OCI-LY1 (cell line): ENCODE results near the gene KIF25.

Experiments
- H2AFZ ChIP-seq: fragments of 200-600 bp; sonication (generic), shearing (Covaris generic); 2 replicates; pipeline ENCODE4 v1.6.0; 2014; ENCODE audit warnings: antibody characterized with exemption, mild to moderate bottlenecking, low read length
- H3F3A ChIP-seq: fragments of 200-600 bp; sonication (generic), shearing (Covaris generic); 2 replicates; pipeline ENCODE4 v1.6.0; 2014; ENCODE audit warnings: mild to moderate bottlenecking, antibody characterized with exemption, low read length, moderate library complexity; ENCODE audit not compliant: insufficient read depth
- H3K27ac ChIP-seq: fragments of 200-600 bp; sonication (generic); 2 replicates; pipeline ENCODE4 v1.5.1; 2014; ENCODE audit warnings: low read length, mixed run types, mild to moderate bottlenecking, low read depth; ENCODE audit not compliant: poor library complexity, severe bottlenecking
- H3K27me3 ChIP-seq: fragments of 200-600 bp; sonication (generic); 2 replicates; pipeline ENCODE4 v1.6.0; 2014; ENCODE audit warnings: antibody characterized with exemption, mild to moderate bottlenecking, low read length, moderate library complexity; ENCODE audit not compliant: insufficient read depth
- H3K36me3 ChIP-seq: fragments of 200-600 bp; sonication (generic); 2 replicates; pipeline ENCODE4 v1.6.1; 2014; ENCODE audit warnings: mild to moderate bottlenecking, antibody characterized with exemption, low read length, moderate library complexity, mixed read lengths; ENCODE audit not compliant: insufficient read depth
- H3K4me1 ChIP-seq: fragments of 200-600 bp; sonication (generic); 2 replicates; pipeline ENCODE4 v1.5.1; 2014; ENCODE audit warnings: mild to moderate bottlenecking, low read length, moderate library complexity; ENCODE audit not compliant: insufficient read depth, severe bottlenecking
- H3K4me2 ChIP-seq: fragments of 200-600 bp; sonication (generic), shearing (Covaris generic); 2 replicates; pipeline ENCODE4 v1.6.1; 2014; ENCODE audit warnings: low read length
- H3K4me3 ChIP-seq: fragments of 200-600 bp; sonication (generic); 2 replicates; pipeline ENCODE4 v1.5.1; 2014; ENCODE audit warnings: low read length, low read depth, mild to moderate bottlenecking, mixed read lengths; ENCODE audit not compliant: poor library complexity, severe bottlenecking
- H3K79me2 ChIP-seq: fragments of 200-600 bp; shearing (Covaris generic); 2 replicates; pipeline ENCODE4 v1.6.1; 2016; ENCODE audit warnings: mixed run types, low read length, mixed read lengths; ENCODE audit not compliant: insufficient read depth
- H3K9ac ChIP-seq: fragments of 200-600 bp; sonication (generic), shearing (Covaris generic); 2 replicates; pipeline ENCODE4 v1.6.1; 2014; ENCODE audit warnings: mild to moderate bottlenecking, low read length, mixed read lengths
- H3K9me2 ChIP-seq: fragments of 200-600 bp; sonication (generic), shearing (Covaris generic); 2 replicates; pipeline ENCODE4 v1.6.1; 2014; ENCODE audit warnings: low read depth, mild to moderate bottlenecking, low read length, mixed read lengths
- H3K9me3 ChIP-seq: fragments of 200-600 bp; shearing (Covaris generic); 2 replicates; pipeline ENCODE4 v1.6.1; 2014; ENCODE audit warnings: low read length, mixed read lengths
- H4K20me1 ChIP-seq: fragments of 200-600 bp; sonication (generic), shearing (Covaris generic); 2 replicates; pipeline ENCODE4 v1.6.0; 2016; ENCODE audit warnings: mild to moderate bottlenecking, low read length; ENCODE audit not compliant: insufficient read depth
- CTCF ChIP-seq: fragments of 200-600 bp; sonication (generic), shearing (Covaris generic); IDR thresholded peaks from 2 replicates; pipeline ENCODE4 v1.5.1; 2017; ENCODE audit warnings: mild to moderate bottlenecking, antibody characterized with exemption, low read length, moderate library complexity, mixed read lengths
- EZH2 ChIP-seq: fragments of 200-600 bp; sonication (generic), shearing (Covaris generic); IDR thresholded peaks from 2 replicates; pipeline ENCODE4 v1.8.0; 2017; ENCODE audit warnings: borderline replicate concordance, mixed run types, mild to moderate bottlenecking, antibody characterized with exemption, low read length, moderate library complexity, mixed read lengths

The KIF25 gene

DNA sequence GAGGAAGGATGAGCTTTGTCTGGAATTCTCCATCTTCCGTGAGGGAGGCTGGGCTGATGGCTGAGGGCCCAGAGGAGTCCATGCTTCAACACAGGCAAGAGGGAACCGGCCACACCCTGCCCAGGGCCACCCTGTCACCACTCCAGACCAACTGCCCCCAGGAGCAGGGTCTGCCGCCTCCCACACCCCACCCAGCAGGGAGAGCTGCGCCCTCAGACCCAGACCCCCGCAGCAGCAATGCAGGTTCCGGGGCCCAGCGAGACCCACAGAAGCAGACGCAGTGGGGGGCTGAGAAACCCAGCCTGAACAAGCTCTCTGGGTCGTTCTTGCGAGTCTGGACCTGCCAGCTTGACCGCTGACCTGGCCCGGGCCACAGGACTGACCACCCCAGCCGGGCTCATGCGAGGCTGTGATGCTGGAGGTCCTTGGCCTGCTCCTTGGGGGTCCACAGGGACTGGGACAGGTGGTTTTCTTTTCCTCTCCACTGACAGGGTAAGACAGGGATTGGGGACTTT is 56.5 kb downstream of the KIF25 start:
- H3K36me3 ChIP-seq = no peaks in the 10 kb centered on the region
- H3K27ac ChIP-seq = no peak overlapping the region

DNA sequence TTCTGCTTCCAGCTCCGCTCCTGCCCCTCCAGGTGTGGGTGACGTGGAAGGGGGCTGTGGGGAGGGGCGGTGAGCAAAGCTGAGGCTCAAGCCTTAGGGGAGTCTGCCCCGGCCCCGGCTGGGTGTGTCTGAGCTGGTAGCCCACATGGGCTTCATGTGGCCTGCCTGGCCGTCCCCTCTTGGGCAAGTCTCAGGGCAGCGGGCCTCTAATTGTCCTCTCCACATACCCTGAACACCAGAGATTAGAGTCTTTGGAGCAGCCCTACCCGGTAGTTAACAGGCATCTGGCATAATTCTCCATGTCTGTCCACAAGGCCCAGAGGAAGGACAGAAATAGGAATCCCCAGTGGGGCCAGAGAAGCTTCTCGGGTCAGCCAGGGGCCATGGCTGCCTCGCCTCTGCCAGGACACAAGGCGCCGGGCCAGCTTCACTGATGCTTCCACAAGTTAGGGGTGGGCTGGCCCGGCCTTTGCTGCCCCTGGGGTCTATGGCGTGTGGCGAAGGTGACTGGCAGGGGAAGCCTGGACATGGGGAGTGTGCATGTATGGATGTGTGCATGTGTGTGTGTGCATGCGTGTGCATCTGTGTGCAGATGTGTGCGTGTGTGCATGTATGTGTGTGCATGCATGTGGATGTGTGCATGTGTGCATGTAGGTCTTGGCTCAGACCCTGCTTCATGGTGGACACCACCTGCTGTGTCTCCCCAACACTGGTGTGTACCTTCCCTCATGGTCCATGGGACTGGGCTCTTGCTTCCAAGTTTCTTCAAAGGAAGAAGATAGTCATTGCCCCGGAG is 57.5 kb downstream of the KIF25 start:
- Histone ChIP-seq H3K36me3 (no peaks in the 10 kb centered on the region), H4K20me1 (no peaks in the 10 kb centered on the region), H3K4me1 (no peaks in the 10 kb centered on the region), H3K79me2 (no peaks in the 10 kb centered on the region), H2AFZ (no peak overlapping the region), H3K27ac (no peak overlapping the region), H3K27me3 (no peaks in the 10 kb centered on the region), H3F3A (no peaks in the 10 kb centered on the region), H3K9me3 (no peaks in the 10 kb centered on the region), H3K9me2 (no peaks in the 10 kb centered on the region), H3K4me3 (no peak overlapping the region), H3K4me2 (no peak overlapping the region), H3K9ac (no peak overlapping the region)
- TF ChIP-seq EZH2 = no peak
- TF ChIP-seq CTCF = no peak

More for the DNA sequence above, 56.5 kb downstream of the KIF25 start:
- no peaks in the 10 kb centered on the region for H3K27me3 ChIP-seq
- no peak overlapping the region for H3K9ac ChIP-seq
- H3K9me2 ChIP-seq = no peaks in the 10 kb centered on the region
- no peaks in the 10 kb centered on the region for H4K20me1 ChIP-seq
- no peak overlapping the region for H3K4me3 ChIP-seq
- no peaks in the 10 kb centered on the region for H3F3A ChIP-seq
- H3K9me3 ChIP-seq = no peaks in the 10 kb centered on the region
- no peak for TF ChIP-seq EZH2
- no peak for TF ChIP-seq CTCF
- H2AFZ ChIP-seq = no peak overlapping the region
- H3K4me1 ChIP-seq = no peaks in the 10 kb centered on the region
- no peaks in the 10 kb centered on the region for H3K79me2 ChIP-seq
- H3K4me2 ChIP-seq = no peak overlapping the region

- Histone ChIP-seq H3K4me3 (no peak overlapping the region), H3K79me2 (no peaks in the 10 kb centered on the region), H2AFZ (no peak overlapping the region), H3K9ac (no peak overlapping the region), H3K27ac (no peak overlapping the region), H3K4me2 (no peak overlapping the region), H4K20me1 (no peaks in the 10 kb centered on the region), H3K36me3 (no peaks in the 10 kb centered on the region), H3K27me3 (no peaks in the 10 kb centered on the region), H3K4me1 (no peaks in the 10 kb centered on the region), H3K9me2 (no peaks in the 10 kb centered on the region), H3F3A (no peaks in the 10 kb centered on the region), H3K9me3 (no peaks in the 10 kb centered on the region)
- no peak for TF ChIP-seq EZH2
- no peak for TF ChIP-seq CTCF
Observed at GRCh38 chr6:168055696-168056489, 58.4 kb downstream of the KIF25 start.
